OCI-LY1 (cell line): ENCODE data around the gene NARF.

ENCODE experiments used
- CTCF ChIP-seq: fragments of 200-600 bp; sonication (generic), shearing (Covaris generic); IDR thresholded peaks from 2 replicates; pipeline ENCODE4 v1.5.1; 2017; ENCODE audit warnings: mild to moderate bottlenecking, antibody characterized with exemption, low read length, moderate library complexity, mixed read lengths
- EZH2 ChIP-seq: fragments of 200-600 bp; sonication (generic), shearing (Covaris generic); IDR thresholded peaks from 2 replicates; pipeline ENCODE4 v1.8.0; 2017; ENCODE audit warnings: borderline replicate concordance, mixed run types, mild to moderate bottlenecking, antibody characterized with exemption, low read length, moderate library complexity, mixed read lengths

- TF ChIP-seq CTCF (no peak), EZH2 (no peak)
These were observed 11.5 kb downstream of the NARF start for GRCh38 chr17:82470065-82470464.
